Superior temporal gyrus (tissue), 1 donor: ENCODE results near the gene C10orf95.

Source experiments
- DNase-seq: peaks from one replicate; pipeline ENCODE4 v3.0.0-alpha.2; 2016; ENCODE audit errors: extremely low spot score

C10orf95 gene

DNA sequence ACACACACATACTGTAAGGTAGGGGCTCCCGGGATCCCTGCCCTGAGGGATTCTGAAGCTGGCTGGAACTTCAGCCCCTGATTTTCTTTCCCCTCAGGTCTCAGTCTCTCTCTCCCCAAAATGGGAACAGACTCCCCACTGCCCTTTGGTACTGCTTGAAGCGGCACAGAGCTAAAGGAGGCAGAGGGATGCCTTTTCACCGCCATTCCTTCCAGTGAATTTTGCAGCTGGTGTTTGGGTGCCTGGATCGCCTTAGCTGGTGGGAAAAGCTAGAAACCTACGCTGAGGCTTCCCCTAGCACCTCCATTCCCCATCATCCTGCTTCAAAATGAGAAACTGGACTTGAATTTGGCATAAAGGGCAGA is 16.2 kb downstream of the C10orf95 start:
- no peak for DNase-seq

DNA sequence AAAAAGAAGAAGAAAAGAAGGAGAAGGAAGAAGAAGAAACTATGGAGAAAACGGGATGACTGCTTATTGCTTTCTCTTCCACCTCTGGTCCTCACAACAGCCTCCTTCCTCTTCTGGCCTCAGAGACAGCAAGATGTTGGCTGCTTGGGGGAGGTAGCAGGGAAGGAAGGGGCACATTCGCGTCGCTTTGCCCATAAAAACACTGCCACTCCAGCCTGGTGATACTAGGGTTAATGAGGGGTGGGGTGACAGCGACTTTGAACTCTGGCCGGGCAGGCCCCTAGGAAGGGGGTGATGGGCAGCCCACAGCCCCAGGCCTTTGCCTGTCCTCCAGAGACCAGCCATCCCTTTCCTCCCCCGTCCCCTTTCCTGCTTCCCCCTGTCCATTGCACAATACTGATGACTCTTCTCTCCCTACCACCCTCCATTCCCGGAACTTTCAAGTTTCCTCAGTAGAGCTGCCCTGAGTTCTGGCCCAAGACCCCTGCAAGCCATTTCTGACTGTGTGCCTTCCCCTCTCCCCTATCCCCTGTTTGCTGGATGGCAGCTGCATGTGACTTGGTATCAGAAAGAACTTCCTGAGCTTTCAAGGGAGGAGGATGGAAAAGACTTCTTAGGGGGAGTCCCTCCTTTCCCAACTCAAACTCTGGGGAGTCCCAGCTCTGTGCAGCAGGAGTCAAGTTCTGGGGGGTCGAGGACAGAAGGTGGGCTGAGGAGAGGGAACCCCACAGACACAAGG is 16.8 kb downstream of the C10orf95 start:
- no peak for DNase-seq

DNA sequence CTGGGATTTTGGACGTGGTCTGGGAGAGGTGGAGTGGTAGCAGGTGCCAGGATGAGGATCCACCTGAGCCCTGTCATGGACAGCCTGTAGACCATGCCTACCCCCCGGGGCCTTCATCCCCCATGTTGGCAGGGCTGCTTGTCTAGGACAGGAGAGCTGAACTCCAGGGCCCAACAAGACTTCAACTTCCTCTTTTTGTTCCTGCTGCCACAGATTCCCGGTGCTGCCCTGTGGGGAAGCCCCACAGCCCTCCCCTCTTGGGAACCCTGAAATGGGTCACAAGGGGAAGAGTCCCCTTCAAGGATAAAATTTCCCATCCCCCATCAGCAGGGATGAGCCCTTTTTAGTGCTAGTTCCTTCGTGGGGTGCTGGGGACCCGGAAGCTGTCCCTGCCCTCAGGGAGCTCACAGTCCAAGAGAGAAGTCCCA is 17.7 kb downstream of the C10orf95 start:
- DNase-seq = no peak

DNA sequence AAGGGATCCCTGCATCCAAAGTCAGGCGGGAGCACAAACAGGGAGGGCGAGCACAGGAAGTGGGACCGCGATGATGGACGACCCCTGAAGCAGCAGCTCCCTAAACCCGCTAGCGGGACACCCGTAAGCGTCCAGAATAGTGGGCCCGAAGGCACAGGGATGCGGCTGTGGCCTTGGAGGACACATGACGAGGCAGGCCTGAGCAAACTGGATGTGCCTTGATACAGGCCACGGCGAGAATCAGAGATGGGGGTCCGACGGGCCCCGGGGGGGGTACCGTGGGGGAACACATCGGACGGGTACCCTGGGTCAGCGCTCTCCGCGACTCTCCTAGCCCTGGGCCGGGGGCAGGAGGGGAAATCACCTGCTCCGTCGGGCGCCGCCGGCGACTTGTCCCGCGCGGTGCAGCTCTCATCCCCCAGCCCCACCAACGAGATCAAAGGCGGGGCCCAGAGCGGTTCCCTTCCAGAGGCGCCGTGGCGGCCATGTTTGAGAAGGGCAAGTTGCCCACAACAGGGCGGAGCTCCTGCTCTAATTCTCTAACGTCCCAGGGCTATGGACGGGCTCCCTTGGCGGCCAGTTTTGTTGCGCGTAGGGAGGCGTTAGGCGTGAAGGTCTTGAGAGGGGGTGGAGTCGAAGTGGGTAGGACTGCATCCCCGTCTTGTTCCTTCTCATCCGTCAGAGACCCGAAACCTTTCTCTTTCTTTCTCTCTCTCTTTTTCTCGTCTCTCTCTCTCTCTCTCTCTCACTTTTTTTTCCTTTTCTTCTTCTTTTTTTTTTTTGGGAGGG is 19.0 kb downstream of the C10orf95 start, which contains the start of gene CUEDC2:
TSS of gene CUEDC2 (minus strand) at position 413 of the 789 bp plus-strand sequence. CDS start 7,386 bp downstream, outside the sequence.
- peak; percentile 99 for DNase-seq

DNA sequence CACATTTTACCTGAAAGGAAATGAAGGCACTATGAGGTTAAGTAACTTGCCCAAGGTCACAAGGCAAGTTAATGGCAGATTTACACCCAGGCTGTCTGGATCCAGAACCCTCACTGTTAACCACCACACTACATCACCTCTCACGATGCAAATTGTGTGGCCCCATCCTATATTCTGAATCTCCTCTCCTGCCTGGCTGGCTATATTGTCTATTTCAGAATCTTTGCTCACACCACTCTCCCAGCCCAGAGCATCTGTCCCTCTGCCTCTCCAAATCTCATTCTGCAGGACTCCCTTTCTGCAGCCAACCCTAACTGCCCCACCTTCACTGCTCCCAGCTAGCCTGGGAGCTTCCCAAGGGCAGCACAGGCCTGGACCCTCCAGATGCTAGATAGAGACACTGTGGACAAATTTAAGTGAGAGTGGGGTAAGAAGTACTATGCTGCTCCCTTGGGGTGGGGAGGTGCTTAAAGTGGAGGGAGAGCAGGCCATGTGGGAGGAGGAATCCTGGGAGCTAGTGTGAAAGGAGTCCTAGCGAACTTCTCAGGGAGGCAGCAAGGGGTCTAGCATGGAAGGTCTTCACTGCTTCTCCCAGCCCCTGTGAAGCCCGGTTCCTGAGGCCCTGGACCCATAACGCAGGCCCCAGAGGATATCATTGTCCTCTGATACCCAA is 19.8 kb downstream of the C10orf95 start:
- no peak for DNase-seq

DNA sequence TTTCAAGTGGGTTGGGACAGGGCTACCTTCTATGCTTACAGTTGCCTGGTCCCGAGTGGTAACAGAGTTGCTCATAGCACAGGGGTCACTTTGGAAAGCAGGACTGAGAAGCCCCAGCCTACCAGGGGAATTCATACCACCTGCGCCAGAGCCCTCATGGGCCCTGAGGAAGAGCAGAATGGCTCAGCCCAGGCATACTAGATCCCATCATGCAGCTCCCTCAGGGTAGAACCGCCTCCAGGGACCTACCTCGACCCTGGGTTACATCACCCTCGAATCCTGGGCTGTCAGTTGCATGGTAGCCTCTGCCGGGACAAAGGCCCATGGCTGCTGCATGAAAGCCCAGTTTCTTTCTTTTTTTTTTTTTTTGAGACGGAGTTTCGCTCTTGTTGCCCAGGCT is 21.9 kb downstream of the C10orf95 start:
- no peak for DNase-seq

DNA sequence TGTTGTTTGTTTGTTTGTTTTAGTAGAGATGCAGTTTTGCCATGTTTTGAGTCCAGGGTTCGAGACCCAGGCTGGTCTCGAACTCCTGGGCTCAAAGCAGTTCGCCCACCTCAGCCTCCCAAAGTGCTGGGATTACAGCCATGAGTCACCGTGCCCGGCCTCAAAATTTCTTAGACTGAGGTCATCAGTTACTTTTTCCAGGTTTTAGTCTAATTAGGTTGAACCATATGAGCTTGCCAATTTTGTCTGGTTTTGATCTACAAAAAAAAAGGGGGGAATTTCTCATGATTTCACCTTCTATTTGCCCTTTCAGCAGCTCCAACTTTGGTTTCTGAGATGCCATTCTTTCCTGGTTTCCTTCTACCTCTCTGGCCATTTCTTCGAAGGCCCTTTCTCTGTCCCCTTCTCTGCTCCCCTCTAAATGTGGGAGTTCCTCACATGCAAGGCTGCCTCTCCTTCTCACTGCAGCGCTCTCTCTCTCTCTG is 24.5 kb downstream of the C10orf95 start:
- DNase-seq = no peak

DNA sequence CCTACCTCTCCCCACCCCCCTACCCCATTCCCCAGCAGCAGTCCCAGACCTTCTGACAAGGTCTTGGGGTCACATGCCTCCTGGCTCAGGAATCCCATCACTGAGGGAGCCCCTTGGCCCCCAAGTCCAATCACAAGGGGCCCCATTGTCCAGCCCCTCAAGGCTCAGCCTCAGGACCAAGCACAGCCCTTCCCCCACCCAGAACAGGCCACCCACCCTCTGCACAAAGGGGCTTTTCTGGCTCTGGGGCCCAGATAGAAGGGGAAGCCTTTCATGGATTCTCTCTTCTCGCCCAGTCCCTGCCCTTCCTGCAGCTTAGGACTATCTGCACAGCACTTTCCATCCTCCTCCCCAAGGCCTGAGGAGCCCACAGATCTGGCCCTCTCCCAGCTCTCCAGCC is 25.9 kb downstream of the C10orf95 start:
- DNase-seq = no peak

DNA sequence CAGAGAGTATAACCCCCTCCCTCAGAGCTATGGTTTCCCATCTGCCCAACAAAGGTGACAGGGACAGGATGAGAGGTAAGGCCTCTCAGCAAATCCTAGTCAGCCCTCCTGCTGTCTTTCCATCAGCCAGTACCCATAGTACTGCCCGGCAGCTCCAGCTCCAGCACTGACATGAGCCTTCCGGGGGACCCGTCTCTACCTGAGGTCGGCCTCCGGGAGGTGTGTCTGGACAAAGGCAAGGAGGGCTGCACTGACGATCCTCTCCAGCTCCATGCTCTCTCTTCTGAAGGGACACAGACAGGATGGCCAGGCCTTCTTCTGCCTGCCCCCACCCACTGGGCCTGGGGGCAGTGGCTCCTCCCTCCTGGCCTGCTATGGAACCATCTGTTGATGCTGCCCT is 26.4 kb downstream of the C10orf95 start:
- DNase-seq = no peak

DNA sequence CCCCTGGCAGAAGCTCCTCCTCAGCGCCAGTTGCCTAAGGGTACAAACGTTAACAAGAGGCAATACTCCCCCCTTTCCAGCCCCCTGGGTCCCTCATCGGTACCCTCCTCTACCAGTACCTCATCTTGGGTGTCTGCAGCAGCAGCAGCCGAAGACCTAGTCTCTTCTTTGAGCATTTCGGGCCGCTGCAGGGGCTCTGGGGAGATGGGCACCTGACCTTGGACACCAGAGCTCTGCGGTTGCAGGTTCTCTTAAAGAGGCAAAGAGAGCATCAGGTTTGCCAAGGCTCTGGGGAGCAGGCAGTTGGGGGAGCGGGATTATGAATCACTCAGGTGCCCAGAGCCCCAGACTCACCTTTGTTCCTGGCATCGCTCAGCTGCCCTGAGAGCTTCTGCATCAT is 27.2 kb downstream of the C10orf95 start:
- DNase-seq = no peak

DNA sequence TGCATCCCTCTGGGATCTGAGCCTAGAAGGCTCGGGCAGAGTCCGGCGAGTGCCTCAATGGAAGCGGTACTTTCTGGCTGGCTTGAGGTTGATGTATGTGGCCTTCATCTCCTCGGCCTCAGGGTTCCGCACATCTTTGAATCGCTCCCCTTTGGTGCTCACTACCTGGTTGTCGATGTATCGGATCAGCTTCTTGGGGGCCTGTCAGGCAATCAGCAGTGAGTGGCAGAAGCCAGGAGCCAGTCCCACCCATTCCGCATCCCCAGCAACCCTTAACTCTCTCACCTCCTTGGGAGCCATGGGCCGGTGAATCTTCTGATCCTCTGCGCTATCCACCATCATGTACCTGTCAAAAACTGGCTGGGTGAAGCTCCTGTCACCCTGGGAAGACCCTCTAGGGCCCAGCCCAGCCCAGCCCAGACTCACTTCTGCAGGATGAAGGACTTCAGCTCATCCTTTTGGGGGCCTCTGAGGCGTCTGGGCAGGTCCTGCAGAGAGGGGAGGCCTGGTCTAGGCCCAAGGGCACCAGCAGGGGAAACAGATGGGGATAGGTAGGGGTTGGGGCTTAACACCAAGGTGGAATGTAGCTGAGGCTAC is 27.9 kb downstream of the C10orf95 start:
- DNase-seq = no peak

DNA sequence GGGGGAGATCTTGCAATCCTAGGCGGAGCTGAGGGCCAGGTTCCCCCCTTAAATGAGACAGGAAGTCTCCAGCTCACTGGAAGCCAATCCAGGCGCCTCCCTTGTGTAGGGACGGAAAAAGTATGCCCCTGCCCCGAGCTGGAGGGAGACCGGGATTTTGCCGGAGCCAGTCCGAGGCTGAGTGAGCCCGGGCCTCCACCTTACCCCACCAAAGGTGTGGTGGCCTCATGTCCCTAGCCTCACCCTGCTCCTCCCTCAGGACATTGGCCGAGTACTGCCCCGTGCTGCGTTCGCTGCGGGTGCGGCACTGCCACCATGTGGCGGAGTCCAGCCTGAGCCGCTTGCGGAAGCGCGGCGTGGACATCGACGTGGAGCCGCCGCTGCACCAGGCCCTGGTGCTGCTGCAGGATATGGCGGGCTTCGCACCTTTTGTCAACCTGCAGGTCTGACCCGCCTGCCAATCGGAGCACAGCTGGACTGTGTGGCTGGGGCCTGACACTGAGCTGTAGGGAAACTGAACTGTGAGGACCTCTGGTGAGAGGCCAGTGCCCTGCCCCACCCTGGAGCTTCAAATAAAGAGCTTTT is 28.7 kb downstream of the C10orf95 start:
- DNase-seq = peak; percentile 77

DNA sequence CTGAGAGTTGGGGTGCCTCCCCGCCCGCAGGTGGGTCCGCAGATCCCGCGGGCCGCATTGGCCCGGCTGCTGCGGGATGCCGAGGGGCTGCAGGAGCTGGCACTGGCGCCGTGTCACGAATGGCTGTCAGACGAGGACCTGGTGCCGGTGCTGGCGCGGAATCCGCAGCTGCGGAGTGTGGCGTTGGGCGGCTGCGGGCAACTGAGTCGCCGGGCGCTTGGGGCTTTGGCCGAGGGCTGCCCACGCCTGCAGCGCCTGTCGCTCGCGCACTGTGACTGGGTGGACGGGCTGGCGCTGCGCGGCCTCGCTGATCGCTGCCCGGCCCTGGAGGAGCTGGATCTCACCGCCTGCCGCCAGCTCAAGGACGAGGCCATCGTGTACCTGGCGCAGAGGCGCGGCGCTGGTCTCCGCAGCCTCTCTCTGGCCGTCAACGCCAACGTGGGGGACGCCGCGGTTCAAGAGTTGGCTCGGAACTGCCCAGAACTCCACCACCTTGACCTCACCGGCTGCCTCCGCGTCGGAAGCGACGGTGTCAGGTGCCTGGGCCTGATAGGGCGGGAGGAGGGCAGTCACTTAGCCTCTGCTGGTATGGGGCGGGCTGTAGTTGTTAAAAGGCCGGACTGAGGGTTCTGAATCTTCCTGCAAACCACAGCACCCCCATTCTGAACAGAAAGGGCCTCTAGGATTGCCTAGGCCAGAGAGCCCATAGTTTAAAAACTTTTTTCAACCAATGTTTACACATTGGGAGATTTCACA is 29.4 kb downstream of the C10orf95 start:
- no peak for DNase-seq

DNA sequence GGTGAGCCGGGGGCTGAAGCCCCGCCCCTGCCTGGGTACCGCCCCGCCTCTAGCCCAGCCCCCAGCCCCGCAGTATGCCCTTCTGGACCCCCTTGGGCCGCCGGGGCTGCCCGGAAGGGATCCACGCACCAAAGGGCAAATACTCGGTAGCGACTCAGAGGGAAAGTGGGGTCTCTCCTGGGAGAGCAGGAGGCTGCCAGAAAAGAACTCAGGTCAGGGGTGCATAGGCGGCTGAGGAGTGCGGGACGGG is 29.9 kb downstream of the C10orf95 start:
- DNase-seq = no peak

DNA sequence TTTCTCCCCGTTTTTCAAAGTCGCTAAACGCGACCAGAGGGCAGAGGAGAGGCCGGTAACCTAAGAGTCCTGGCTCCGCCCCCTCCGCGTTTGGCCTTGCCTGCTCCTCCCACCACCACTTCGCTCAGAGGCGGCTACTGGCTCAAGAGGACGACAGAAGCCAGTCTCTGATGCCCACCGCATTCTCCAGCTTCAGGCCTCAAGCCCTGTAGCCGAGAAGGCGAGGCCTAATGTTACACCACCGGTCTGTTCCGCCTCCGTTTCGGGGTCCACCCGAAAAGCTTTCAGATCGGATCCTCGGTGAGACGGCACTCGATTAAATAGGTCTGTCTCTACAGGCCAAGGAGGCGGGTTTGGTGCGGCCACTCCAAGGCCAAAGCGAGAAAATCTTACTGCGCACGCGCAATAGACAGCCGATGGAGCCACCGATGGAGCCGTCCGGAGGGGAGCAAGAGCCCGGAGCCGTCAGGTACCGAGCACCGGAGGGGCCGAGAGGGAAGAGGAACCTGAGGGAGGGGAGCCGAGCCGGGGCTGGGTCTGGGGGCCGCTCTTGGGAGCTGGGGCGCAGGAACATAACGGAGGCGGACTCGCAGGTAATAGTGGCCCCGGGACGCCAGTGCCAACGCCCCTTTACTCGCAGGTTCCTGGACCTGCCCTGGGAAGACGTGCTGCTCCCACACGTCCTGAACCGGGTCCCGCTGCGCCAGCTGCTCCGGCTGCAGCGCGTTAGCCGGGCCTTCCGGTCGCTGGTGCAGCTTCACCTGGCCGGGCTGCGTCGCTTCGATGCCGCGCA is 30.4 kb downstream of the C10orf95 start, which contains the start of gene FBXL15:
TSS of gene FBXL15 (plus strand) at position 123 of the 793 bp plus-strand sequence. CDS start at position 417, 294 bp downstream.
- DNase-seq = peak; percentile 98

DNA sequence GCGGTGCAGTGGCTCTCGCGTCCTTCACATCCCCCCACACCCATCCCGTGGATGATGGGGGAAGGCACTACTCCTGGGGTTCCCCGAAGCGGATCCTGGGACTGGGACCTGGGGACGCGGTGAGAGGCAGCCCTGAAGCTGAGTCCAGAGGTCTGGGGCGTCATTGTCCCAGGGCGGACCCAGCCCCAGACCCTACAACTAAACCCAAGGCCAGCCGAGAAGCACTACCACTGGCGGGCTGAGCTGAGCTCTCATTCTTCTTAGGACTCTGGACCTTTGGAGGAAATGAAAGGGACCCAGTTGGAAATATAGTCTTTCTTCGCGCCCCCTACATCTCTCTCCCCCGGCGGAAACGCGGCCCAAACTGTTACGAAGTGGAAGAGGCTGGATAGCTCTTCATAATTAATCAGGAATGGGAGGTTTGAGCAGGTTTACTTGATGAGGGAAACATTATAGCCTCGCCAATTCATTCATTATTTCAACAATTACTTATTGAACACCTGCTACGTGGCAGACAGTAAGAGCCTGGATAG is 31.1 kb downstream of the C10orf95 start:
- no peak for DNase-seq

DNA sequence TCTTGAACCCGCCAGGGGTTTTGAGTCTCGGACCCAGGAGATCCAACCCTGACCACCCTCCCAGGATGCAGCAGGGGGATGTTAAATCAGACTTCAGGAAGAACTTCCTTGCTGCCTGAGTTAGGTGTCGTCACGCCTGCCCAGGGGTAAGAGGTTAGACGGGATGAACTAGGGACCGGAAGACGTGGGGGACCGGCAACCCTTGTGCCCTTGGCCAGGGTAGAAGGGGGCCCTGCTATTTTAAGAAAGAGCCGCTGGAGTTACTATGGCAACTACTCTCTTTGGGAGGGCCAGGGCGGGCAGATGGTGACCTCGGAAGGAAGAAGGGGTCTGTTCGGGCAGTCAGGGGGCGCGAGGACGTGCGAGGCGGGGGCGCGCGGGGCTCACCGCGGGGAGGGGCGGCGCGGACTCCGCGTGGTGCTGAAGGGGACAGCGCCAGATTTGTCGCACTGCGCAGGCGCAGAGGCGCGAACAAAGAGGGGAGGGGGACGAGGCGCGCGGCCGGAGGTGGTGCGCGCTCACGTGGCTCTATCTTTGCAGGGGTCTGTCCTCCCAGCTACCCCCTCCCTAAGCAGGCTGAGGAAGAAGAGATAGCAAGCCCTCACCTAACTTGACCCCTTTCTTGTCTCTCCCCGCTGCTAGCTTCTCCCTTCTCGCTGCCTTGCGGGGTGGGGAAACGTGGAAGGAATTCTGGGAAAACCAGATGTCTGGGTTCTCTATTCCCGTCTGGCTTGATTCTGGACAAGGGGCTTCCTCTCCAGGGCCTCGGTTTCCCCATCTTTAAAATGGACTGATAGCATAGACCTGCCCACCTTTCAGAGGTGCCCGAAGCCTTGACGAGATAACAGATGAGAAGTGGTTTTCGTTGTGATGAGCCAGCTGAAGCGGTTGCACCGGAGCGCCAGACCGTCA is 31.8 kb downstream of the C10orf95 start:
- DNase-seq = peak; percentile 77

DNA sequence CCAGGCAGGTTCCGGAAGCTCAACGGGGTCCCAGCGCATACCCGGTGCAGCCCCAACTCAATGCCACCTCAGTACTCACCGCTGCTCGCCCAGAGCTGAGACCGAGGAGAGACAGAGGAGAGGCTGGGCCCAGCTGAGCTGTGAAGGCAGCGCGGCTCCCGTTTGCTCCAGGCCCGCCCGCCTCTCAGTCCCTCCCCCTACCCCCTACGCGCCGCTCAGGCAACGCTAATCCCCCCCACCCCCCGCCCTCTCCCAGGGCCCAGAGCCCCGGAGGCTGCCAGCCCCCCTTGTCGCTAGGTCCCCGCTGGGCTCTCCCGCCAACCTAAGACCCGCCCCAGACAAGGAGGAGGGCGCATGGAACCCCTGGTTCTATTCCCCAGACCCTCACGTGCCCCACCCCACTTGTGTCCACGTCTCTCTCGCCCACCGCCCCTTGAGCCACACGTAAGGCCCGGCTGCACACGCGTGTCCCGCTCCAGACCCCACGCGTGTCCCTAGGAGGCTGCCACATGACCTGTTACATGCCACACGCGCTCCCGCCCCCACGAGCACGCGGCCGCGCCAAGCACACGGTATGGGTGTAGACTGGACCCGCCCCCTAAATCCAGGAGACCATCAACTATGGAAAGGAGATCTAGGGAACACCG is 32.6 kb downstream of the C10orf95 start, which contains the start of gene PSD:
TSS of gene PSD (minus strand) at position 164 of the 647 bp plus-strand sequence. CDS start 1,747 bp downstream, outside the sequence.
- no peak for DNase-seq
